DND-41 (cell line): ENCODE results near the gene GALNT6.

Experiments
- CTCF ChIP-seq: IDR thresholded peaks from 2 replicates; pipeline ENCODE4 v1.5.1; 2012; ENCODE audit warnings: borderline replicate concordance, low read length, moderate library complexity, mild to moderate bottlenecking; ENCODE audit not compliant: poor library complexity, severe bottlenecking; ENCODE audit errors: extremely low read depth
- EZH2 ChIP-seq: IDR thresholded peaks from 3 replicates; pipeline ENCODE4 v1.6.1; 2012; ENCODE audit warnings: borderline replicate concordance, low read depth, mild to moderate bottlenecking, moderate library complexity, low read length, inconsistent platforms; ENCODE audit not compliant: severe bottlenecking

DNA sequence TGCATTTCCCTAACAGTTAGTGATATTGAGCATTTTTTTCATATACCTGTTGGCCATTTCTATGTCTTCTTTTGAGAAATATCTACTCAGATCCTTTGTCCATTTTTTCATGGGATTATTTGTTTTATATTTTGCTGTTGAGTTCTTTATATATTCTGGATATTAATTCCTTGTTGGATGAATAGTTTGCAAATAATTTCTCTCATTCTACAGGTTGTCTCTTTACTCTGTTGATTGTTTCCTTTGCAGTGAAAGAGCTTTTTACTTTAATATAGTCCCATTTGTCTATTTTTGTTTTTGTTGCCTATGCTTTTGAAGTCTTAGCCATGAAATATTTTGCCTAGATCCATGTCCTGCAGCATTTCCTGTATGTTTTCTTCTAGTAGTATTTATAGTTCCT, 21.9 kb upstream of the GALNT6 start:
- TF ChIP-seq CTCF, result no peak
- TF ChIP-seq EZH2, result no peak
